ENCODE measurements around the gene METTL23.

METTL23 gene

DNA sequence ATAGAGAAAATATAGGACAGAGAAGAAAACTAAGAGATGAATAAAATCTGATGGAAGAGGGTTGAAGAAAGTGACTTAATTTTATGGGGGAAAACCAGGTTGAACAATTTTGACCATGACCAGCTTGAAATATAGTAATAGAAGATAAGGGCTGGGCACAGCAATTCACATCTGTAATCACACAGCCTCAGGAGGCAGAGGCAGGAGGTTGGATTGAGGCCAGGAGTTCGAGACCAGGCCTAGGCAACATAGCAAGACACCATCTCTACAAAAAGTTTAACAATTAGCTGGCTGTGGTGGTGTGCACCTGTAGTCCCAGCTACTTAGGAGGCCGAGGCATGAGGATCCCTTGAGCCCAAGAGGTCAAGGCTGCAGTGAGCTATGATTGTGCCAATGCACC, 24.6 kb upstream of the METTL23 start:
- TF ChIP-seq GATA2 (IDR thresholded peaks at IDR 0.05; ENCODE audit: low read depth, low read length), result no peak
- TF ChIP-seq GATA3 (IDR thresholded peaks at IDR 0.05; ENCODE audit: low read depth, low read length), result no peak

DNA sequence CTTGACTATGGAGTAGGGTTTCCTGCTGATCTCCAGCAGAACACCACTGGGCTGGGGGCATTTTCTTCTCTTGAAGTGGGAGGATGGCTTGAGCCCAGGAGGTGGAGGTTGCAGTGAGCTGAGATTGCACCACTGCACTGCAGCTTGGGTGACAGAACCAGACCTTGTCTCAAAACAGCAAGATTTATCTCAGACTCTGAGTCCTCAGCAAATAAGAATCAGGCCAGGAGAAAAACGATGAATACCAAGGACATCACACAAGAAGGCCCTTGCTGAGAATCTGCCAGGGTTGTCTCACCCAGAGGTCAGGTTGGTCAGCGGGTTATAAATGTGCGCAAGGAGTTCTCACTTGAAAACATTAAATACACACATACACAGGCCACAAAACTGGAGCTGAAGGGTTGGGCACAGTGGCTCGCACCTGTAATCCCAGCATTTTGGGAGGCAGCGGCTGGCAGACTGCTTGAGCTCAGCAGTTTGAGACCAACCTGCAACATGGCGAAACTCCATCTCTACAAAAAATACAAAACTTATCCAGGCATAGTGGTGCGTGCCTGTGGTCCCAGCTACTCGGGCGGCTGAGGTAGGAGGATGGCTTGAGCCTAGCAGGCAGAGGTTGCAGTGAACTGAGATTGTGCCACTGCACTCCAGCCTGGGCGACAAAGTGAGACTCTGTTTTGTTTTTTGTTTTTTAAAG, 23.6 kb upstream of the METTL23 start:
- TF ChIP-seq GATA2 (IDR thresholded peaks at IDR 0.05; ENCODE audit: low read depth, low read length) (no peak), GATA3 (IDR thresholded peaks at IDR 0.05; ENCODE audit: low read depth, low read length) (no peak)

DNA sequence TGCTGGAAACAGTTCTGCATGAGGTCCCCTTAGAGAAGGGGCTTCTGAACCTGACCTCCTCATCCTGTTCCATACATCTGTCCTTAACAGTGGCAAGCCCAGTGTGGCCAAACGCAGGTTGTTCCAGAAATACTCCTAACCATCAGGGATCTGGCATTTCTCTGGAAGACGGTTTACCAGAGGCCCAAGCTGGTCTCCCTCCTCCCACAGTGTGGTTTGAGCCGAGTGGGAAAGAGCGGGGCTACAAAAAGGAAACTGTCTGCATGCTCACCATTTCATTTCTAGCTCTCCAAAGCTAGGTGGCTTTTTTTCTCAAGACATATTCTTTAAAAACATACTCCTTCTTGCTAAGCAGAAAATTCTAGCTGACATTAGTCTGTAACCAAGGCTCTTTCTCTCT, 21.8 kb upstream of the METTL23 start:
- no peak for TF ChIP-seq GATA2 (IDR thresholded peaks at IDR 0.05; ENCODE audit: low read depth, low read length)
- TF ChIP-seq GATA3 (IDR thresholded peaks at IDR 0.05; ENCODE audit: low read depth, low read length), result no peak

DNA sequence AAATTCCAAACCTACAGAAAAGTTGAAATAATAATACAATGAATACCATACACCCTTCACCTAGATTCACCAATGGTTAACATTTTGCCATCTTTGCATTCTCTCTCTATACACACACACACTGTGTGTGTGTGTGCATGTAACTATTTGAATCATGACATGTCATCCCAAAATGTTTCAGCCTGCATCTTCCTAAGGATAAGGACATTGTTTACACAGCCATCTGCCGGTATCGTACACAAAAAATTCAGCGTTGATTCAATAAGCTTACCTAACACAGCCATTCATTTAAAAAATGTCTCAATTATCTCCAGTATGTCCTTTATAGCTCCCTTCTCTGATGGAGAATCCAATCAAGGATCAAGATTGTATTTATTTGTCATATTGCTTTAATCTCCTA, 19.8 kb upstream of the METTL23 start:
- TF ChIP-seq GATA3 (IDR thresholded peaks at IDR 0.05; ENCODE audit: low read depth, low read length) (no peak), GATA2 (IDR thresholded peaks at IDR 0.05; ENCODE audit: low read depth, low read length) (no peak)

DNA sequence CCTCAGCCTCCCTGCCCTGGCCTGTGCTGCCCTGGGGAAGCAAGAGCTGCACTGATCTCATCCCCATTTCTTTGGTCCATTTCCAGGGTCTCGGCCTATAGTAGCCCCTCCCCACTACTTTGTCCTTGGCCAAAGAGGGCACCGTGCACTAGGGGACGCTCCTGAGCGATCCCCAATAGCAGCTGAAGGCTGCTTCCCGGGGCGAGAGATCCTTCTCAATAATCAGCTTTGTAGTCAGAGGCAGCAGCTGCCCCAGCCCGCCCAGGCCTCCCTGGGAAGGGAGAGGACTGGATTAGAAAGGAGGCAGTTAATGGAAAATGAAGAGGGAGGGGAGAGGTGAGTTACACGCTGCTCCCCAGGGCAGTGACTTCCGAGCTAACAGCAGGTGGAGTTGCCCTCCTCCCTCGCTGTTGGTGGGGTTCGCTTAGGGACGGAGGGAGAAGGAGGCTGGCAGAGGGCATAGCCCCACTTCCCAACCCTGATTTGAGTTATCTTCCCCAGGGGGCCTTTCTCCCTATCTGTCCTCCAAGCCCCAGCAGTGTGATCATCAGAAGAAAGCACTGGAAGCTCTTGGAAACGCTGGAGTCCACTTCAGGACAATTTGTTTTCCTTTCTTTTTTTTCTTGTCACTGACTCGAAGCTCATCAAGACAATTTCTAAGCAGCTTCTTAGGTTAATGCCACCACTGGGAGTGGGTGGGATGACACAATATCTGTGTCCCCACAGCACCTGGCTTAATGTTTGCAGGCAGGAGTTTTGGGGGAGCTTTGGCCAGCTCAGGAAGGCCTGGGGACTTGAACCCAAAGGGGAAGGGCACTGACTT, 18.4 kb upstream of the METTL23 start:
- TF ChIP-seq GATA3 (IDR thresholded peaks at IDR 0.05; ENCODE audit: low read depth, low read length), result no peak
- no peak for TF ChIP-seq GATA2 (IDR thresholded peaks at IDR 0.05; ENCODE audit: low read depth, low read length)

DNA sequence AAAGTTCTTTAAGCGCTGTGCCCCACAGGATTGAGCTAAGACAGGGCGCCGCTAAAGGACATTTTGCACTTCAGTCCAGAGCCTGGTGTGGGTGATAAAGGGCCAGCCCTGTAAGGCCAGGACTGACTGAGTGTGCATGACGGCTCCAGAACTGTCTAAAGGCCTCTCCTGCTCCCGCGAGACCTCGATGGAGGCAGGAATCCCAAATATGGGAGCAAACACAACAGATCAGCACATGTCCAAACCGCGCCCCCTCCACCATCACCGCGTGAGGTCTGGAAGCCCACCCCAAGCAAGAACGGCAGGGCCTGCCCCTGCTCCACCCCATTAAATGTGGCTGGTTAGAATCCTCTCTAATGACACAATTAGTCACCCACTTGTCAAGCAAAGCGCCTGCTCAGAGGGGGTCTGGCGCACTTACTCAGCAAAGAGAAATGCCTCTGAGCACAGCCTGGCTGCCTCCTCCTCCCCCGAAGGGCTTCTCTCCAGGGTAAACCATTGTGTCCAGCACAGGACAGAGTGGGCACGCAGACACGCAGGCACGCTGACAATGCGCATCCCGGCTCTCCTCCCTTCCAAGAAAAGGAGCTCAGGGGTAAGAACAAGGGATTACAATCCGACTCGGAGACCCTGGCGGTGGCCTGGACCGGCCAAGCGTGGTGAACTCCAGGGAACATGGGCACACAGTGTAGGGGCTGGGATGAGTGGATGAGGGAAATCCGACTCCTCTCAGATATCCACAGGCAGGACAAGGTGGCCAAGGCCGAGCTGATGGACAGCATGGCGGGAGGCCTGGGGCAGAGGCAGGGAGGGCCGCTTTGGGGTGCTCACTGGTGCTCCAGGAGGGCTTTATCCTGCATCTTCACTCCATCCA, 17.3 kb upstream of the METTL23 start:
- TF ChIP-seq GATA3 (IDR thresholded peaks at IDR 0.05; ENCODE audit: low read depth, low read length), result no peak
- no peak for TF ChIP-seq GATA2 (IDR thresholded peaks at IDR 0.05; ENCODE audit: low read depth, low read length)

DNA sequence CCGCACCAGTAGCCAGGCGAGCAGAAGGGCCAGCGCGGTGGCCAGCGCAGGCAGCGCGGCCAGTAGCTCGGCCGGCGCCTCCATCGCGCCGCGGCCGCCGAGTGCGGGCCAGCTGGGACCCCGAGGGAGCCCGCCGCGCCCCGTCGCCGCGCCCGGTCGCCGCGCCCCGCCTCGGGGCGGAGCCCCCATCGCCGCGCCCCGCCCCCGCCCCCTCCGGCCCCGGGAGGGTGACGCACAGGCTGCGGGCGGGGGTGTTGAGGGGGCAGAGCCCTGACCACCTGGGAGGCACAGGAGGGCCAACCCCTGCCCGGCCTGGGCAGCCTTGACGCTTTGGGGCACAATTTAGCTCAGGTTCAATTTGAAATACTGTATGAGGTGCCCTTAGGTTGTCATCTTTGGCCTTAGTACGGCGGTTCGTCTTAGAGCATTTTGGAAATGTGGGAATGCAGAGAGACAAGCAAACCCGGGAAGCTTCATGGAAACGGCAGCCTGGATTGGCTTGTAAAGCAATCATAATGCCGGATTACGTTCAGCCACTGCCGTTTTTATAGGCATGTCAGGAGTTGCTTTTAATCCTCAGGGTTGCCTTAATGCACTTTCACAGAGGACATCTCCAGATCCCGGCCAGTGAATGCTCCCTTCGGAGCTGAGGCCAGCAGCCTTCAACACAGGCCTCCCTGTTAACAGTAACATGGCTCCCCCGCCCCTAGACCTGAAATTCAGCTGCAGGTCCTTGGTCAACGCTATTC, 15.6 kb upstream of the METTL23 start, which contains the start of gene MXRA7:
Gene MXRA7 (minus strand): TSS at position 103 of the 749 bp plus-strand sequence. CDS start 19 bp downstream, at position 84.
- TF ChIP-seq GATA2 (IDR thresholded peaks at IDR 0.05; ENCODE audit: low read depth, low read length) (no peak), GATA3 (IDR thresholded peaks at IDR 0.05; ENCODE audit: low read depth, low read length) (no peak)

DNA sequence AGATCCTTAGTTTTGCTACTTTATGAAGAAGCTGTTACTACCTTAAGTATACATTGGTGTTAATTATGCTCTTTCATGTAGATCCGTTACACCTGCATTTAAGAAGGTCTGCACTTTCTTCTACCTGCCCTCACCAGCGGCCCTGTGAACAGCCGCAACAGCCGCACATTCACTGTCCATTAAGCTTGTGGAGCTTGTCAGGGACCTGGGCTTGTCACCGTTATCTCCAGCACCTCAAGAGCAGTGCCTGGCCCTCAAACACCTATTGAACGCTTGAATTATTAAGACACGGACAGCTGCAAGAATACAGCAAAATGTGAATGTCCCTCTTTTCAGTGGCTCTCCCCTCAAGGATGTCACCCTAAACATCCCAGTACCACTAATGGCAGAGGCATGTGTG, 12.9 kb upstream of the METTL23 start:
- no peak for TF ChIP-seq GATA2 (IDR thresholded peaks at IDR 0.05; ENCODE audit: low read depth, low read length)
- no peak for TF ChIP-seq GATA3 (IDR thresholded peaks at IDR 0.05; ENCODE audit: low read depth, low read length)

DNA sequence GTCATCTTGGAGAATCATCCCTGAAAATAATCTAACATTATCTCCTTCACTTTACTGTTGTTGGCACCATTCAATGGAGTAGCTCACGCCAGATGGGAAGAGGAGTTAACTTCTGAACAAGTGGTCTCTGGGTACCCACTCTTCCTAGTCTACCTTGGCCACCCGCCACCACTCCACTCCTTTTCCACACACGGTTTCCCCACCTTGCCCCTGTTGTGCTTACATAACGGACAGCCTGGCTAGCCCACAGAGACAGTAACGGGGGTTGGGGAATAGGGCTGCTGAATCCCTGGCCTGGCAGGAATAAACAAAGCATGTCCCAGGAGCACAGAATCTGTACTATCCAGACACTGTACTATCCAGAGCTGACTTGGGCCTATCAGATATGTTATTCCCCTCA, 12.3 kb upstream of the METTL23 start:
- no peak for TF ChIP-seq GATA3 (IDR thresholded peaks at IDR 0.05; ENCODE audit: low read depth, low read length)
- TF ChIP-seq GATA2 (IDR thresholded peaks at IDR 0.05; ENCODE audit: low read depth, low read length), result no peak

DNA sequence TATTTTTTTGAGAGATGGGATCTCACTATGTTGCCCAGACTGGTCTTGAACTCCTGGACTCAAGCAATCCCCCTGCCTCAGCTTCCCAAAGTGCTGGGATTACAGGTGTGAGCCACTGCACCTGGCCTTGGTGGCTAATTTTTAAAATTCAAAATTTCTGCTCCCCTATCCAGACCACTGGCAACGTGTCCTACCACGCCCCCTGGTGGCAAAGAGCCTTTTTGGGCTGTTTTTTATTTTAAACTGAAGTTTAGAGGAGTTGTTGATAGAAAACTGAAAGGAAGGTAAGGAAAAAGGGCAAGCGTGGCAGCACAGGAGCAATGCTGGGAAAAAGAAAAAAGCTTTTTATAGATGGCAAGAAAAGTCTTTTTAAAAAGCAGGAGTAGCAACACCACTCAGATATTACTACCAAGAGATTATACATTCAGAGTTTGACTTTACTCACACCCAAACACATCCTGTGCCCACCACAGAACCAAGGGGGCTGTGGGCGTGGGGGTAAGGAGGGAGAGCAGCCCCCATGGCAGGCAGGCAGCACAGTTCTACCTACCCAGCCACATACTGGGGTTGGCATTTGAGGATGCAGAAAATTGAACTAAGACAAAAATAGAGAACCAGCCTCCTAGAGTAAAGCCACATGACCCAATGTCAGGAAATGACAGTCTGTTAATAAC, 11.7 kb upstream of the METTL23 start:
- TF ChIP-seq GATA2 (IDR thresholded peaks at IDR 0.05; ENCODE audit: low read depth, low read length) (no peak), GATA3 (IDR thresholded peaks at IDR 0.05; ENCODE audit: low read depth, low read length) (no peak)

DNA sequence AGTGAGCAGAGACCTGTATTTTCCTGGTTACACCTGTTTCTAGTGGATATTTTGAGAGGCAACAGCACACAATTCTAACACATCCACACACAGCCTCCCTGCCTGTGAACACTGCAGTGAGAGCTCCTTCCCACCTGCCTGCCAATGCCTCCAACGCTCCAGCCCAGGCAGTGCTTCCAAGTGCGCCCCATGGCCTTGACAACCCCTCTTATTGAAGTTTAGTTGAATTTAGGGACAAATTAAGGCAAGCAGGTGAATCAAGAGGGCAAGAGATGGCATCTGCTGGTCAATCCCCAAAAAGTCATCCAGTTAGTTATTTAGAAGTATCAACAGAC, 11.2 kb upstream of the METTL23 start:
- TF ChIP-seq GATA2 (IDR thresholded peaks at IDR 0.05; ENCODE audit: low read depth, low read length) (no peak), GATA3 (IDR thresholded peaks at IDR 0.05; ENCODE audit: low read depth, low read length) (no peak)

DNA sequence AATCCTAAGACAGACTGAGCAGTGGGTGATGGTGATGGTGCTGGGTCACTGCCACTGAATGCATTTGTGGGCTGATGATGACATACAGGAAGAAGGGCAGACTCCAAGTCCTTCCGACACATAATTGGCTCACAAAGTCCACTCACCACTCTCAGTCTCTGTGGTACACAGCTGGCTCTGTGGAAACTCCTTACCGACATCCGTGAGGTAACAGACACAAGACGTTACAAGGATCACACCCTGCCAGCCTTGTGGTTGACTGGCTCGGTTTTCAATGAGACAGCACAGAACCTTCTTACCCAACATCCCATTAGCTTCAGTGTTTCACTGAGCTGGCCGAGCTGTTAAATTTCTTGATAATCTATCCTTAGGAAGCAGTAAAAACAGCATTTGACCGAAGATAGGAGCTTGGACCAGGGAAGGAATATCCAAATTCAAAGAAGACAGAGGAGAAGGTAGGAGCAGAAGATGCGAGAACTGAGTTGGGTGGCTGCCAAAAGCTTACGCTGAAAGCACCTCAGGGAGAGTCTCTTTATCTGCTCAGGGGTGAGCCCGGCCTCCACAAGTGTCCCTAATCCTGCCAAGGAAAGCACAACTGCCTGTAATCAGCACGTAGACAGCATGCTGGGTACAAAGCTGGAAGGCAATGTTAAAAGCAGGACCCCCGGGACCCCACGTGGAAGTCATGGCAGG, 10.3 kb upstream of the METTL23 start:
- TF ChIP-seq GATA3 (IDR thresholded peaks at IDR 0.05; ENCODE audit: low read depth, low read length) (no peak), GATA2 (IDR thresholded peaks at IDR 0.05; ENCODE audit: low read depth, low read length) (no peak)

DNA sequence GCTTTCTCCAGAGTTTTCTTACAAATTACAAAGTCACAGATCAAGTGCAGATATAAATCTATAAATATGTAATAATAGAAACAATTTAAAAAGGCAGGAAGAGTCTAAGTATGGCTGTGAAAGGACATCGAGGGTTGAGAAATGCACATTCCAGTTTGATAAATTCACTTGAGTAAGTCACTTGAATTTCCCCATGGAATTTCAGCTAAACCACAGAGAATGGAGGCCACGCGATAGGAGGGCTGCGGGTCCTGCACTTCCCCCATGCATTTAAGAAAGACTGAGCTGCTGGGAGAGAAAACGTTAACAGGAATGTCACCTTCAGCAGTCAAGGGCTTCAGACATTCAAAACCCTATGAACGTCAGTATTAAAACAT, 9.8 kb upstream of the METTL23 start:
- TF ChIP-seq GATA2 (IDR thresholded peaks at IDR 0.05; ENCODE audit: low read depth, low read length) (no peak), GATA3 (IDR thresholded peaks at IDR 0.05; ENCODE audit: low read depth, low read length) (no peak)

Measured in SH-SY5Y (cell line).